ENCODE results near the gene SS18.

GRCh38 chr18:26083099-26083498 is 7.3 kb downstream of the SS18 start:
- TF ChIP-seq CTCF (IDR thresholded peaks at IDR 0.05; ENCODE audit: low read depth, low read length, missing input control) (no peak), YY1 (IDR thresholded peaks at IDR 0.05) (no peak), ZBTB33 (IDR thresholded peaks at IDR 0.05) (no peak), JUND (IDR thresholded peaks at IDR 0.05) (no peak), FOXA1 (IDR thresholded peaks at IDR 0.05) (no peak)
- TF ChIP-seq, protein P1, sequence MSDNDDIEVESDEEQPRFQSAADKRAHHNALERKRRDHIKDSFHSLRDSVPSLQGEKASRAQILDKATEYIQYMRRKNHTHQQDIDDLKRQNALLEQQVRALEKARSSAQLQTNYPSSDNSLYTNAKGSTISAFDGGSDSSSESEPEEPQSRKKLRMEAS (IDR thresholded peaks at IDR 0.05): no peak
